HG03565 (cell line): Measurements from ENCODE around the gene CD180.

ENCODE experiments used
- ATAC-seq: cut with Tn5 transposase; IDR thresholded peaks from one replicate; pipeline ENCODE4 v1.9.1; 2021; ENCODE audit warnings: mild to moderate bottlenecking, moderate library complexity; ENCODE audit not compliant: unreplicated experiment

Gene CD180

GRCh38 chr5:67196537-67197059, at the start of gene CD180:
CD180 (minus strand) TSS chr5:67196799; CDS start chr5:67196641, 158 bp downstream.
- no peak for ATAC-seq

DNA sequence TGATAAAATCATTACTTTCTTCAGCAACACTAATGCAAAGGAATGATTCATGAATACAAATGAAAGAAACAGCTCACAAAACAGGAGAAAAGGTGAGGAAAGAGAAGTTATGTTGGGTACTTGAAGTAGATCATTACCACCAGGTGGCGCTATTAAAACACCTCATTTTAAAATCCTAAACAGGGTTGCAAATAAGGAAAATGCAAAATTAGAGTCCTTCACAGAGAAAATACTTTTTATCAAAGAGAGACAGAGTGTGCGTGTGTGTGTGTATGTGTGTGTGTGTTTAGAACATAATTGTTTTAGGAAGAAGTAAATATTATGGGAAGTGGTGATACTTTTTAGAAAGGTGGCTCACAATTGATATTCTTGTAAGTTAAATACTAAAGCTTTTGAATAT, 49.5 kb upstream of the CD180 start:
- no peak for ATAC-seq

DNA sequence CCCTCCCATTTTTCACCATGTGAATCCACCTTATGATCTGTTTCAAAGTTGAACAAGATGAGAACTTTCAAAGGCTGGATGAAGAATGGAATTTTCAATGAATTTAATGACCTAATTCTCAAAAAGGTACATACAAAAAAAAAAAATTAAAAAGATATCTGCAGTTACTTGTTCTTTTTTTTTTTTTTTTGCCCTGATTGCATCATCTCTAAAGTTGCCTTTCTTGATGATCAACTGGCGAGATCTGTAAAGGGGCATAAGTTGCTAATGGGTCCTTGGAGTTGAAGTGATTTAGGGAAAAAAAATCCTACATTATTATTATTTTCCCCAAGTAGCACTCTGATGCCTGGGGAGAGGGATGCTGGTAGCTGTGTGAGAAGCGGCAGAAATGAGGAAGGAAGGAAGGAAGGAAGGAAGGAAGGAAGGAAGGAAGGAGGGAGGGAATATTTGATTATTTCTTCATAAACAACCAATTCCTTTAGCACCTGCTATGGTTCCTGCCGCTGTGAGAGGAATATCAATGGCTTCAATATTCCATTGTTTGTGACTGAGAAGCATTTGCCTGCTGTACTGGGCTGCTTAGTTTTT, 48.8 kb upstream of the CD180 start:
- no peak for ATAC-seq

GRCh38 chr5:67244345-67244793, 47.8 kb upstream of the CD180 start:
- ATAC-seq: no peak

- no peak for ATAC-seq
These were observed 47.3 kb upstream of the CD180 start for GRCh38 chr5:67243944-67244343.

GRCh38 chr5:67243349-67243748, 46.8 kb upstream of the CD180 start:
- ATAC-seq: no peak

GRCh38 chr5:67241326-67241725, 44.7 kb upstream of the CD180 start:
- ATAC-seq: no peak

GRCh38 chr5:67240846-67241245, 44.2 kb upstream of the CD180 start:
- no peak for ATAC-seq

GRCh38 chr5:67240065-67240464, 43.5 kb upstream of the CD180 start:
- no peak for ATAC-seq

DNA sequence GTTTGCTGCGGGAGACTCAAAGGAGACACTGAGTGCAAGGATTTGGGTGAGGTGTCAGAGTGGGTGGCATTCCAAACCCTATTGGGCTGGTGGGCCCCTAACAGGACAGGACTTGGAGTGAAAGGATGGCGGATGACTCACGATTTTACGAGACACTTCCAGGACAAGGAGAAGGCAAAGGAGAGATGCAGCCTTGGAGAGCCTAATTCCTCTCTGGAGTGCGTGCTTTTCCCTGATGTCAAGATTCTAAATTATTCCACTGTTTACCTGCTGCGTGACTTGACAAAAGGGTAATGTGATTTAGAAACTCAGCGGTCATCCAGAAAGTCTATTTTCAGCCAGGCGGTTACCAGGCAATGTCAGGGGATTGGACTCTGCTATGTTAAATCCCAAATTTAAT, 41.6 kb upstream of the CD180 start:
- no peak for ATAC-seq

DNA sequence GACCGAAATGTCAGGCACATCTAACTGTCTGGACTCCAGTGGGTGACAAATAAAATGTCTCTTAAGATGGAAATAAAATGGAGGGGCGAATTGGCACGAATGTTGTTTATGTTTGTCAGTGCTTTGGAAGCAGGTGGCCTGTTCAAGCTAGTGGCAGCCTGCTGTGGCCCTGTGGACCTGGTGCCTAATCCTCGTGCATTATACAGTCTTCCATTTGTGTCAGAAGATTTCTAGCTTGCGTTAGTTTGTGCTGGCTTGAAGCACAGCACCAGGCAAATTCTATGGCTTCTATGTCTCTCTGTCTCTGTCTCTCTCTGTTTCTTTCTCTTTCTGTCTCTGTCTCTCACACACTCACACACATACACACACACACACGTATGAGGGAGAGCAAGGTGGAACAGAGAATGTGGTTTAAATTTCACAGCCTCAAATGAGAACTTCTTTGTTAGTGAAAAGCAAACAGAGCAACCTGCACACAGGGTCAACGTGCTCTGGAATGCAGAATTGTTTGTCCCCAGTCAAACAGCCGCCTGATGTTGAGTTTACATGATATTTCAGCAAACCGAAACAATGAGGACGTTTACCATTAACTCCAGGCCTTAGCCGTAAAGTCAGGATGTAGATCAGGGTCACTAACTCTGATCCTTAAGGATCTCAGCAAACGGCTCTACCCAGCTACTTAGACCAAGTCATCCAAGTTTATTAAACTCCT, 39.0 kb upstream of the CD180 start:
- ATAC-seq: no peak

DNA sequence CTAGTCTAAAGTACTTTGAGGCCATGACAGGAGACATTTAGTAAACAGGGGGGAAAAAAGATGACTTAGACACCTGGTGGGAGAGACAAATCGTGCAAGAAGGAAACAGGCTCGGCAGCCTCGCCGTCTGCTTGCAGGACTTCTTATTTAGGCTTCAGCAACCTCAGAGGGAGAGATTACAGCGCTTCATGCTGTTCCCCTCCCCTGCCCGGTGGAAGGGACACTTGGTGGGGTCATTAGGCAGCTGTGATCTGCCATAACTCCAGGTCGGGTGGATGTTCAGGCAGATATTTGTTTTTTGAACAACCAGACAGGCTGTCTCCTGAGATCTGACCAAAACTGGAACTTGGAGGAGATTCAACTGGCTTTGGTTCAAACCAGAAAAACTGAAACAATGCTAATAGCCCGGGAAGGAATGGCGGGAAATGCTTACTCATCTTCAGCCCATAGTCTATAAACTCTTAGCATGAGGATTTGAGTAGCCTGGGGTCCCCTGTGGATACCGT, 38.1 kb upstream of the CD180 start:
- no peak for ATAC-seq

DNA sequence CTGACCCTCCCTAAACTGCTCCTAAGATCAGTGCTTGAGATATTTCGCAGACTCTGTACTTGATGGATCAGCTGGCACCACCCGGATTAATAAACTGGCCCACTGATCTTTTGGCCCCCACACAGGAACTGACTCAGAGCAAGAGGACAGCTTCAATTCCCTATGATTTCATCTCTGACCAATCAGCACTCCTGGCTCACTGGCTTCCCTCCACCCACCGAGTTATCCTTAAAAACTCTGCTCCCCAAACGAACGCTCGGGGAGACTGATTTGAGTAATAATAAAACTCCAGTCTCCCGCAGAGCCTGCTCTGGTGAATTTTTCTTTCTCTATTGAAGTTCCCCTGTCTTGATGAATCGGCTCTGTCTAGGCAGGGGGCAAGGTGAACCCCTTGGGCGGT, 36.5 kb upstream of the CD180 start:
- no peak for ATAC-seq

DNA sequence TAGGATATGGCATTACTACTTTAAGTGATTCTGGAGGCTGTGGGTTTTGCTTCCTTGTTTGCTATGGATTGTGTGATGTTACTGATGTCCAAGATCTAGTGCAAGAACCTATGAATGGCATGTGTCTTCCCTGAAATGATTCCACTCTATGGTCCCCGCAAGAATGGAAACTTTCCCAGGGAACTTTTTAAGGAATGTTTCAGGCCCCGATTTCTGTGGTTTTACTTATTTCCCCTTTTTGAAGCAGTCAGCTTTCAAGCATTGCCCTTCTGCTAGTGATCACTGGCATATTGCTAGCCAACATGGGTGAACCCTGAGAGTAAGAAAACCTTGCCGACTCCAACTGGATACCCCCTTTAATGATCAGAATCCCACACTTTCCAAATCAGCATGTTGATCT, 26.6 kb upstream of the CD180 start:
- ATAC-seq: no peak

GRCh38 chr5:67222243-67223025, 25.8 kb upstream of the CD180 start:
- ATAC-seq: peak; percentile 20

DNA sequence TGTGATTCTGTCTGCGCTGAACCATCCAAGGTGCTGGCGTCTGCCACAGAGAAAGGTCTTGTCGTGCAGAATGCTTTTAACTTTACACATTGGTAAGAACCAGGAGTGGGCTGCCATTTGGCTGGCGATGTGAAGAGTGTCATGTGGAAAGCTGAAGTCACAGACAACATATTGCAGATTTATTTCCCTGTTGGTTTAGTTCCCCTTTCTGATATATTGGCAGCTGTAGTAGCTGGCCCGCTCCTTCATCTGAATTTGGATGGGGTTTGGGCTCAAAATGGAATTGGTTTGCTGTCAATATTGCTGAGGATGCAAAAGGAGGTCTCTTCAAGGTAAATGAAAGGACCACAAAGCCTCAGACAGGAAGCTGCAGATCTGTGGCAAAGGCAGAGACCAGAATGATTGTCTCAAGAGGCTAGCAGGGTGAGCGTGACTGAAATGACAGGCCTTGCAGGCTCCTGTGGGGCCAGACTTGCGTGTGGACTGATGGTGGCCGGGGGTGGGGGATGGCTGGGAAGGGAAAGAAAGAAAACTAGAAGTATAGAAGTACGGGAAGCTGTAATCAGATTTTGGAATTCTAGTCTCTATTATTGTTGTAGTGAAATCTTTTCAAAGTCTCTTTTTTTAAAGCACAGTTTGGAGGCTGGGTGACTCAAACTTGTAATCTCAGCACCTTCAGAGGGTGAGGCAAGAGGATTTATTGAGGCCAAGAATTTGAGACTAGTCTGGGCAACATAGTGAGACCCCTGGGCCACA, 25.1 kb upstream of the CD180 start:
- ATAC-seq: peak; percentile 96

DNA sequence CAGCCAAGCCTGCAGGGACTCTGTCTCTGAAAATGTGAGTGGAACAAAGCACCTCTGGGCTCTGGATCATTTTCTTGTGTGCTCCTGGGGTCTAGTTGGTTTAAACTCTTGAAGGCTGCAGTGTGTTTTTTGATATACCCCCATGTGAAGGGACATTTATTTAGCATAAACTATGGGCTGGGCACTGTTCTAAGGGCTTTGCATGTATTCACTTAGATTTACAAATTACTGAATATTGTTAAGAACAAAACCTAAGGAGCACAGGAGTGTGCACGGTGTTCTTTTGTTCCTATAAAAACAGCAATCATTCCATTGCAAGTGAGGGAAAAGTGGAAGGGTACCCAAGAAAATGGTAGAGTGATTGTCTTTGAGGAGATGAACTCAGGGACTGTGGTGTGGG, 20.0 kb upstream of the CD180 start:
- ATAC-seq: no peak

GRCh38 chr5:67215519-67216471, 19.2 kb upstream of the CD180 start:
- ATAC-seq: peak; percentile 100

DNA sequence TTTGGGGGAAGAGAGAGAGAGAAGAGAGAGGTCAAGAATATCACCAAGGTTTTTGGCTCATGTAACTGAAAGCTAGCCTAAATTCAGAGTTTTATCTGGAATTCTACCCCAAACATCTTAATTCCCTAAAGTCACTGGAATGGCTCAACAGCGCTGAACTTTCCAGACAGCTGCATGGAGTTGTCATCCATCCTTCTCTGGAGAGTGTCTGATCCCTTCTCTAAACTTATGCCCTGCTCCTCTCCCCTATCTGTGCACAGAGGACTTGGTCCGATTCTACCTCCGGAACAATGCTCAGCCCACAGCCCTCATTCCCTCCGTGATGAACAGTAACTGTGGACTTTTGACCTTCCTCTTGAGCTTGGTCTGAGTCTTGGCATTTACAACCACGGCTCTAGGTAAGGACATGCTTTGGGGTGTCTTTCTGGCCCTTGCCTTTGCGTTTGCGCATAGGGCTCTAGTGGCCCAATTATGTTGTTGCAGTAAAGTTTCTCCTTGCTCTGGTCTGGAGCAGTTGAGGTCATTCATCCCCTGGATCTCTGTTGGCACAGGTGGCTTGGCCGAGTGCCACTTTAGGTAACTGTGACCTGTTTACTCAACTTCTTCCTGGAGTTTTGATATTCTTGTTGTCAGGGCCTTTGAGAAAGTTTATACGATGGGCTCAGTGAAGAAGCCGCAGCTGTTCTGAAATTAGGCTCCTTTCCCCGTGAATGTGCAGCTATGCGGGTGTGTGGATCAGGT, 18.3 kb upstream of the CD180 start:
- no peak for ATAC-seq
